A172 (cell line): ENCODE measurements around the gene COL17A1. TPM values are rescaled to one million over a fixed set of nuclear protein-coding genes. Genes with fewer than 3 reads are reported as not detected.

Experiments used
- DNase-seq: peaks from one replicate; pipeline ENCODE4 v3.0.0-alpha.2; 2015; ENCODE audit warnings: low spot score
- total RNA-seq: library from RNA; depleted of rRNA; stranded (reverse); fragments of >200 nt; shearing (Covaris generic); gene quantifications from 2 replicates; pipeline ENCODE4 v1.2.3, GENCODE V29; 2014

The COL17A1 gene
- total RNA-seq, 1 experiment from 2014 or later, result 2.4 TPM

GRCh38 chr10:104053201-104053600 is 32.5 kb downstream of the COL17A1 start:
- no peak for DNase-seq

- DNase-seq, result no peak
Observed at GRCh38 chr10:104052431-104052830, 33.2 kb downstream of the COL17A1 start.

GRCh38 chr10:104049504-104050250 is 36.0 kb downstream of the COL17A1 start:
- peak; percentile 93 for DNase-seq

- no peak for DNase-seq
Observed at GRCh38 chr10:104046651-104047050, 39.0 kb downstream of the COL17A1 start.

GRCh38 chr10:104045151-104046089 is 40.3 kb downstream of the COL17A1 start:
- DNase-seq, result peak; percentile 86

- DNase-seq, result no peak
Observed at GRCh38 chr10:104043854-104044253, 41.8 kb downstream of the COL17A1 start.

GRCh38 chr10:104043185-104043830 is 42.4 kb downstream of the COL17A1 start:
- no peak for DNase-seq

- DNase-seq, result no peak
Observed at GRCh38 chr10:104041891-104042535, 43.7 kb downstream of the COL17A1 start.

GRCh38 chr10:104040862-104041789 is 44.6 kb downstream of the COL17A1 start:
- no peak for DNase-seq

- DNase-seq, result no peak
Observed at GRCh38 chr10:104040382-104040781, 45.3 kb downstream of the COL17A1 start.

GRCh38 chr10:104038958-104039752 is 46.5 kb downstream of the COL17A1 start:
- DNase-seq, result no peak

- DNase-seq, result no peak
Observed at GRCh38 chr10:104038537-104038936, 47.1 kb downstream of the COL17A1 start.

GRCh38 chr10:104037261-104037951 is 48.3 kb downstream of the COL17A1 start:
- no peak for DNase-seq

GRCh38 chr10:104036518-104037260 is 49.0 kb downstream of the COL17A1 start:
- DNase-seq, result no peak

- DNase-seq, result no peak
Observed at GRCh38 chr10:104036069-104036384, 49.7 kb downstream of the COL17A1 start.

- no peak for DNase-seq
Observed at GRCh38 chr10:104035194-104036068, 50.2 kb downstream of the COL17A1 start.

- DNase-seq, result no peak
Observed at GRCh38 chr10:104034401-104035193, 51.1 kb downstream of the COL17A1 start.
